ENCODE measurements around the gene TNC.
"Not testable (repeated sequence)": the region's sequence is repeated elsewhere in the genome, so short reads cannot be mapped to it uniquely, and the experiment has no call there.

The TNC gene

GRCh38 chr9:115134941-115135340, 17.0 kb upstream of the TNC start:
- DNase-seq (ENCODE audit: low spot score), result no peak

GRCh38 chr9:115133649-115134048, 15.7 kb upstream of the TNC start:
- DNase-seq (ENCODE audit: low spot score), result no peak

GRCh38 chr9:115132648-115133047, 14.7 kb upstream of the TNC start:
- DNase-seq (ENCODE audit: low spot score), result no peak

- DNase-seq (ENCODE audit: low spot score), result no peak
Observed at GRCh38 chr9:115130176-115130575, 12.2 kb upstream of the TNC start.

GRCh38 chr9:115128726-115129125, 10.8 kb upstream of the TNC start:
- DNase-seq (ENCODE audit: low spot score), result not testable (repeated sequence)

- no peak for DNase-seq (ENCODE audit: low spot score)
Observed at GRCh38 chr9:115127191-115127817, 9.3 kb upstream of the TNC start.

GRCh38 chr9:115126404-115126803, 8.4 kb upstream of the TNC start:
- no peak for DNase-seq (ENCODE audit: low spot score)

- no peak for DNase-seq (ENCODE audit: low spot score)
Observed at GRCh38 chr9:115122937-115123336, 5.0 kb upstream of the TNC start.

- no peak for DNase-seq (ENCODE audit: low spot score)
Observed at GRCh38 chr9:115121181-115121580, 3.2 kb upstream of the TNC start.

- no peak for DNase-seq (ENCODE audit: low spot score)
Observed at GRCh38 chr9:115118879-115119218, 892 bp upstream of the TNC start.

GRCh38 chr9:115116421-115117284, 1.3 kb downstream of the TNC start:
- DNase-seq (ENCODE audit: low spot score), result no peak

GRCh38 chr9:115115924-115116323, 2.0 kb downstream of the TNC start:
- DNase-seq (ENCODE audit: low spot score), result no peak

GRCh38 chr9:115115117-115115880, 2.7 kb downstream of the TNC start:
- DNase-seq (ENCODE audit: low spot score), result no peak

GRCh38 chr9:115114546-115114945, 3.4 kb downstream of the TNC start:
- DNase-seq (ENCODE audit: low spot score), result no peak

- DNase-seq (ENCODE audit: low spot score), result no peak
Observed at GRCh38 chr9:115114084-115114483, 3.9 kb downstream of the TNC start.

GRCh38 chr9:115111874-115112273, 6.1 kb downstream of the TNC start:
- DNase-seq (ENCODE audit: low spot score), result no peak

- no peak for DNase-seq (ENCODE audit: low spot score)
Observed at GRCh38 chr9:115109486-115109885, 8.5 kb downstream of the TNC start.

GRCh38 chr9:115107701-115108100, 10.3 kb downstream of the TNC start:
- peak; percentile 23 for DNase-seq (ENCODE audit: low spot score)

GRCh38 chr9:115106642-115107041, 11.3 kb downstream of the TNC start:
- no peak for DNase-seq (ENCODE audit: low spot score)

- DNase-seq (ENCODE audit: low spot score), result no peak
Observed at GRCh38 chr9:115106001-115106400, 12.0 kb downstream of the TNC start.

GRCh38 chr9:115104908-115105307, 13.0 kb downstream of the TNC start:
- no peak for DNase-seq (ENCODE audit: low spot score)

GRCh38 chr9:115103746-115104477, 14.0 kb downstream of the TNC start:
- DNase-seq (ENCODE audit: low spot score), result no peak
